HG02970 (cell line): ENCODE data around the gene ACOX3.
A peak's percentile ranks its signal among the peaks of the same experiment; 100 is the strongest.

Experiments
- ATAC-seq: cut with Tn5 transposase; IDR thresholded peaks from one replicate; pipeline ENCODE4 v1.9.1; 2021; ENCODE audit warnings: mild to moderate bottlenecking, moderate library complexity, moderate number of reproducible peaks; ENCODE audit not compliant: unreplicated experiment, low FRiP score

Gene ACOX3

GRCh38 chr4:8468746-8469535 is 28.4 kb upstream of the ACOX3 start:
- ATAC-seq = no peak

- no peak for ATAC-seq
Observed at GRCh38 chr4:8467016-8467415, 26.5 kb upstream of the ACOX3 start.

GRCh38 chr4:8465615-8466611 is 25.4 kb upstream of the ACOX3 start:
- ATAC-seq = no peak

DNA sequence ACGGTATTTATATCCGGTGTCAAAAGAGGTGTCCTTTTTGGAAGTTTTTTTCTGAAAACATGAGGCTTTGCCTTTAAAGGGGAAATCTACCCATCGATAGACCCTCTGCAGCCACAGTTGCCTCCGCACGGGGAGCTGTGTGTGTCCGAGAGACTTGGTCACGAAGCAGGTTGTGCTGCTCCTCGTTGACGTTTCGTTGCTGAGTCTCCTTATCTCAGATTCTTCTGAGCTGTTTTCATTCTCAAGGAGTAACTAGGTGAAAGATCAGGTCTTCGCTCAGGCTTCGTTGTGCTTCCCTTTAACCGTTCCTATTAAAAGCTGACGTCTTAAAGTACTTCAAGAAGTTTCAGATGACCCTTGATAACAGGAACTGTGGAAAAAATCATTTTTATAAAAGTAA is 23.9 kb upstream of the ACOX3 start:
- ATAC-seq = no peak

GRCh38 chr4:8463811-8464210 is 23.3 kb upstream of the ACOX3 start:
- no peak for ATAC-seq

DNA sequence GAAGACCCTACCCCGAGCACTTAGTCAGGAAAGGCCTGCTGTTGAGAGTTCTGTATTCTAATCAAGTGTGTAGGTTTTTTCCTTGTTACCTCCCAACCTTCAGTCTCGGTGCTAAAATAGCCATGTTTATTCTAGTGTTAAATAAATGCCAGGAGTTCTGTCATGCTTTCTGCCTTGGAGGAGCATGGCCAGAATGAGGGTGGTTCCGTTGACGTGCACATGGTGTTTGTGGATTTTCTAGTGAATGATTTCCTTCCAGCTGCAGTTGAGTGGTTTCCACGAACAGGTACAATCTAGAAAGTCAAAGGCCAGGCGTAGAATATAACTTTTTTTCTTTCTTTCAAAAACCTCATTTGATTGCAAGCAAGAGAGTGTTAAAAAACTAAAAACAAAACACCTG is 21.1 kb upstream of the ACOX3 start:
- no peak for ATAC-seq

DNA sequence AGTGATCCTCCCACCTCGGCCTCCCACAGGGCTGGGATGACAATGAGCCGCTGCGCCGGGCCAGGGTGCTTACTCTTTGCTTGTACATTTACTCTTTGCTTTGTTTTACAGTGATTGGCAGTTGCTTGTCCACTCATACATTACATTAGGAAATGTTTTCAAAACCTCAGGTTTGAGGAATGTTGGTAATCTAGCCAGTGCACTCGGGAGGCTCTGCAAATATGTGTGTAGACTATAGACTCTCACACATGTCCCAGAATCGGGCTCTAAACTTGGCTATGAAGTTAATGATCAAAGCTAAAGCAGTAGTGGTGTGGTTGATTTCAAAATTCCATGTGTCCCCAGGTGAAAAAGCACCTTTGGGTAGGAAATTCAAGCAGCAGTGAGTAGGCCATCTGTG is 20.6 kb upstream of the ACOX3 start:
- no peak for ATAC-seq

DNA sequence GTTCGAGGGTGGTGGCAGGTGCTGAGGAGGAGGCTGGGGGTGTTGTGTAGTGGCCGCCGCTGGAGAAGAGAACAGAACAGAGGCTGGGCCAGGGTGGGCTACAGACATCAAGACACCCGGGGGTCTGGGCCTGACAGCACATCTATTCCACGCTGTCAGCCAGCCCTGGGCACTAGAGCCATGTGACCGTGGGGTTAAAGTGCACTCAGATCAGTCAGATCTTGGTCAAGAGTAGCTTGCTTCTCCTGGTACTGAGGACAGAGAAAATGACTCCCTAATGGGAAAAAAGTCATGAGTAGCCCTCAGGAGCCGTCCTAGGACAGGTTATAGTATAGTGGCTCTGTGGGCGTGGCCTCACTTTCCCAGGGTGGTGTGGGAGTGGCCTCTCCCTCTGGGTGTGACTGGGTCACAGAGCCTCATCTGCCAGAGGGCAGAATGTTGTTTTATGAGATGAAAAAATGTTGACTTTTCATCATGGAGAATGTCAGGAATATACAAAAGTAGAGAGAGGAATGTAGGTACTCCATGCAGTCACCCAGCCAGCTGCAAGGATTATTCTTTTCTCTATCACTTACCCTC is 19.4 kb upstream of the ACOX3 start:
- no peak for ATAC-seq

- ATAC-seq = no peak
Observed at GRCh38 chr4:8457646-8458252, 17.2 kb upstream of the ACOX3 start.

DNA sequence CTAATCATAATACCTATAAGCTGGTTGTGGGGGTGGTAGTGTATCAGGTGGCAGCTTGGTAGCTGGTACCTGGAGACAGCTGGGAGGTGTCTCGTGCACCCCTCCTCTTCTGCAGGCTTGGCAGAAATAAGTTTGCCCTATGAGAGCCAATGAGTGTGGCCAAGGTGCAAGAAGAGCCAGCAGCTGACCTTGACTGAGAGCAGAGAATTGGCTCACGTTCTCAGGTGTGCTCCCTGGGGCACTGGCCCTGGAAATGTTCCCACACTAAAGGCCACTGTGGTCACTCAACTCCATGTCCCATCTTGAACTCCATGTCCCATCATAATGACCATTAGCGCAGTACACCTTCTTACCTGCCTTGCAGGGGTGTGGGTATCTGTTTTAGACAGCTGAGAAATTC is 13.4 kb upstream of the ACOX3 start:
- ATAC-seq = no peak

- no peak for ATAC-seq
Observed at GRCh38 chr4:8451440-8452182, 11.1 kb upstream of the ACOX3 start.

- ATAC-seq = no peak
Observed at GRCh38 chr4:8446122-8446521, 5.6 kb upstream of the ACOX3 start.

- ATAC-seq = no peak
Observed at GRCh38 chr4:8443801-8444200, 3.3 kb upstream of the ACOX3 start.

DNA sequence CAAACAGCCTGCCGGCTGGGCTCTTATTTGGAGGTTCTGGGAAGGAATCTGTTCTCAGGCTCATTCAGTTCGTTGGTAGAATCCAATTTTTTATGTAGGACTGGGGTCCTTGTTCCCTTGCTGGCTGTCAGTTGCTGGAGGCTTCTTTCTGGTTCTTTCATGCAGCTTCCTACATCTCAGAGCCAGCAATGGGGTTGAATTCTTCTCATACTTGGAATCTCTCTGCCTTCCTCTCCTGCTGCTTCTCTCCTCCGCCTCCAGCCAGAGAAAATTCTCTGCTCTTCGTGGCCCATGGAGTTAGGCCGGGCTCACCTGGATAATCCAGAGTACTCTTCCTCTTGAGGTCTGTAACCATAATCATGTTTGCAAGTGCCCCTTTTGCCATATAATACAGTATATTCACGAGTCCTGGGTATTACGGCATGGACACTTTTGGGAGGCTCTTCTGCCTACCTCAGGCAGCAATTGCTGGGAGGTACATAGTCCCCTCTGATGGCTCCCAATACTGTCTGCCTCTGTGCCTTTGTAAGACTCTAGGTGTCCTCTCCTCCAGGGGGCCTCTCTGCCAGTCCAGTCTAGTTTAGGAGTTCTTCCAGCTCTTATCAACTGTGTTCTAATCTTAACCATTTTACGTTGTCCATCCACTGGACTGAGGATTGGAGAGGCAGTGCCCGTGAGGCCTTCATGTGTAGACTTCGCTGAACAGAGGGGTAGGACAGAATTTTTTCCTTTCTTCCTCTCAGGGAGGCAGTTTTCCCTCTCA is 2.3 kb upstream of the ACOX3 start:
- no peak for ATAC-seq

GRCh38 chr4:8441499-8442091 is 1.1 kb upstream of the ACOX3 start:
- no peak for ATAC-seq

GRCh38 chr4:8439914-8440491 is 520 bp downstream of the ACOX3 start:
- ATAC-seq = peak; percentile 17

GRCh38 chr4:8439168-8439567 is 1.4 kb downstream of the ACOX3 start:
- ATAC-seq = no peak

DNA sequence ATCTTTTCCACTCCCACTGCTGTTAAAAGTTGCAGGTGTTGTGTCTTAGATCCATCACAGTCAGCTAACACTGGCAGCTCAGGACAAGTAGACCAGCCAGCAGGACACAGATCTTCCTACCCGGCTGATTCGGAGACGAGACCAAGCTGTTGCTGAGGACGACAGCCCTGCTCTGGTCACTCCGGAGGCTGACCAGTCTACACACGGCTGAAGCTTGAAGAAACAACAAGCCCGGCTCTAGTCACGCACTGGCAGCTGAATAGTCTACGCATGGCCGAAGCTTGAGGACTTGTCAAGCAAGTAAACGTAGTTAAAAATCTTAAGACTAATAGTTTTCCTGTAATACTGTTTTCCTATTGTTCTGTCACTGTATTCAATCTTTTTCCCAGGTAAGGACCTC is 1.8 kb downstream of the ACOX3 start:
- ATAC-seq = no peak

GRCh38 chr4:8437281-8437680 is 3.2 kb downstream of the ACOX3 start:
- ATAC-seq = no peak
